IMR-90 (cell line): Measurements from ENCODE around the gene NWD2. TPM values are rescaled to one million over a fixed set of nuclear protein-coding genes. Genes with fewer than 3 reads are reported as not detected.

Experiments
- ATAC-seq: fragments of 200-7000 bp; cut with Tn5 transposase; 2 replicates; pipeline ENCODE4 v1.9.1; 2020; ENCODE audit warnings: low read depth, mild to moderate bottlenecking, moderate library complexity
- BruUV-seq: library from RNA; stranded (reverse); fragments of 400-500 nt; replicated peaks from 2 replicates; lab custom pipeline; 2021; lab: Mats Ljungman, UMichigan
- CTCF ChIA-PET: fragments of 300-600 bp; formaldehyde crosslinking; extraction: SDS; loops from one replicate; lab custom pipeline; 2021; ENCODE audit warnings: antibody characterized with exemption; lab: Yijun Ruan, JAX
- POLR2A ChIA-PET: fragments of 300-600 bp; sonication (Branson Sonifier 250); formaldehyde crosslinking; loops from one replicate; lab custom pipeline; 2022; ENCODE audit warnings: antibody characterized with exemption; ENCODE audit not compliant: unreplicated experiment; lab: Charles Lee
- DNase-seq: peaks from one replicate; pipeline ENCODE4 v3.0.0; 2013
- H2AFZ ChIP-seq: replicated peaks from 2 replicates; pipeline ENCODE3; 2013; ENCODE audit warnings: low read length, mild to moderate bottlenecking; ENCODE audit not compliant: poor library complexity
- H2AK5ac ChIP-seq: 2 replicates; pipeline ENCODE4 v1.6.1; 2013; ENCODE audit warnings: low read depth, low read length, inconsistent platforms
- H2AK9ac ChIP-seq: replicated peaks from 2 replicates; pipeline ENCODE3; 2013; ENCODE audit warnings: mild to moderate bottlenecking, low read depth, low read length, moderate library complexity; ENCODE audit not compliant: poor library complexity
- H2BK120ac ChIP-seq: 2 replicates; pipeline ENCODE4 v1.6.1; 2013; ENCODE audit warnings: low read depth, low read length, inconsistent platforms
- H2BK15ac ChIP-seq: 3 replicates; pipeline ENCODE4 v1.6.1; 2013; ENCODE audit warnings: low read depth, low read length, inconsistent platforms
- H2BK20ac ChIP-seq: 2 replicates; pipeline ENCODE4 v1.6.1; 2013; ENCODE audit warnings: low read depth, mild to moderate bottlenecking, inconsistent platforms, low read length, moderate library complexity
- H2BK5ac ChIP-seq: 2 replicates; pipeline ENCODE4 v1.6.1; 2013; ENCODE audit warnings: mild to moderate bottlenecking, low read depth, low read length, inconsistent platforms; ENCODE audit not compliant: poor library complexity, severe bottlenecking
- H3K14ac ChIP-seq: replicated peaks from 2 replicates; pipeline ENCODE4 v1.6.1; 2013; ENCODE audit warnings: low read depth, low read length, inconsistent platforms
- H3K18ac ChIP-seq: 2 replicates; pipeline ENCODE4 v1.6.1; 2013; ENCODE audit warnings: low read depth, low read length, control low read depth
- H3K23ac ChIP-seq: 2 replicates; pipeline ENCODE4 v1.6.1; 2013; ENCODE audit warnings: low read depth, low read length, inconsistent platforms
- H3K27ac ChIP-seq: 2 replicates; pipeline ENCODE4 v1.5.1; 2013; ENCODE audit warnings: mild to moderate bottlenecking, control low read depth, low read length; ENCODE audit not compliant: insufficient read depth
- H3K27me3 ChIP-seq: 2 replicates; pipeline ENCODE4 v1.6.1; 2013; ENCODE audit warnings: low read length; ENCODE audit not compliant: control insufficient read depth, insufficient read depth
- H3K36me3 ChIP-seq: 2 replicates; pipeline ENCODE4 v1.6.1; 2013; ENCODE audit warnings: low read length, mixed read lengths; ENCODE audit not compliant: control insufficient read depth, insufficient read depth
- H3K4ac ChIP-seq: 2 replicates; pipeline ENCODE4 v1.6.1; 2013; ENCODE audit warnings: low read depth, low read length, inconsistent platforms
- H3K4me1 ChIP-seq: 2 replicates; pipeline ENCODE4 v1.6.1; 2013; ENCODE audit warnings: low read length, mixed read lengths; ENCODE audit not compliant: control insufficient read depth, insufficient read depth
- H3K4me2 ChIP-seq: 2 replicates; pipeline ENCODE4 v1.6.1; 2013; ENCODE audit warnings: low read depth, mild to moderate bottlenecking, control low read depth, low read length, moderate library complexity
- H3K4me3 ChIP-seq: 2 replicates; pipeline ENCODE4 v1.5.1; 2013; ENCODE audit warnings: low read depth, mild to moderate bottlenecking, control low read depth, low read length, moderate library complexity; ENCODE audit not compliant: insufficient read depth
- H3K56ac ChIP-seq: 2 replicates; pipeline ENCODE4 v1.6.1; 2013; ENCODE audit warnings: low read length, inconsistent platforms; ENCODE audit not compliant: insufficient read depth; ENCODE audit errors: extremely low read depth
- H3K79me1 ChIP-seq, 2 experiments: 2 replicates each; pipeline ENCODE4 v1.6.1; 2013; ENCODE audit warnings: low read length in 2 of 2, inconsistent platforms in 1 of 2, low read depth in 1 of 2
- H3K9ac ChIP-seq: 2 replicates; pipeline ENCODE4 v1.6.1; 2013; ENCODE audit warnings: low read depth, low read length, control low read depth
- H3K9me1 ChIP-seq: 2 replicates; pipeline ENCODE4 v1.6.1; 2013; ENCODE audit warnings: low read length, inconsistent platforms; ENCODE audit not compliant: insufficient read depth
- H3K9me3 ChIP-seq: 2 replicates; pipeline ENCODE4 v1.6.1; 2013; ENCODE audit warnings: low read length; ENCODE audit not compliant: control insufficient read depth, insufficient read depth
- H4K20me1 ChIP-seq: 2 replicates; pipeline ENCODE4 v1.6.1; 2013; ENCODE audit warnings: low read length, inconsistent platforms; ENCODE audit not compliant: insufficient read depth
- H4K5ac ChIP-seq: 2 replicates; pipeline ENCODE4 v1.6.1; 2013; ENCODE audit warnings: mild to moderate bottlenecking, low read depth, low read length, control low read depth
- H4K8ac ChIP-seq, 2 experiments: 2 replicates each; pipeline ENCODE4 v1.6.1; 2013; ENCODE audit warnings: low read depth in 2 of 2, low read length in 2 of 2, control low read depth in 1 of 2, inconsistent platforms in 1 of 2
- H4K91ac ChIP-seq: 2 replicates; pipeline ENCODE4 v1.6.1; 2013; ENCODE audit warnings: low read depth, low read length, inconsistent platforms; ENCODE audit not compliant: insufficient read depth
- BHLHE40 ChIP-seq: fragments of 150-350 bp; IDR thresholded peaks from 2 replicates; pipeline ENCODE4 v1.6.1; 2016; ENCODE audit warnings: mild to moderate bottlenecking, low read depth, low read length
- CHD1 ChIP-seq: IDR thresholded peaks from 2 replicates; pipeline ENCODE4 v1.6.1; 2012; ENCODE audit warnings: low read depth, low read length, improper control_type of control experiment
- CTCF ChIP-seq: conservative IDR thresholded peaks from 2 replicates; pipeline ENCODE4 v1.5.1; 2012; ENCODE audit warnings: mild to moderate bottlenecking, low read depth, low read length, improper control_type of control experiment
- MAFK ChIP-seq: IDR thresholded peaks from 2 replicates; pipeline ENCODE4 v1.6.1; 2012; ENCODE audit warnings: low read depth, low read length, improper control_type of control experiment
- MAZ ChIP-seq: IDR thresholded peaks from 2 replicates; pipeline ENCODE4 v1.6.1; 2012; ENCODE audit warnings: low read depth, mild to moderate bottlenecking, low read length, improper control_type of control experiment, moderate library complexity, borderline replicate concordance
- MXI1 ChIP-seq: IDR thresholded peaks from 2 replicates; pipeline ENCODE4 v1.6.1; 2012; ENCODE audit warnings: low read depth, mild to moderate bottlenecking, low read length, moderate library complexity, borderline replicate concordance
- NFE2L2 ChIP-seq: fragments of 150-350 bp; IDR thresholded peaks from 2 replicates; pipeline ENCODE4 v1.6.1; 2016; ENCODE audit warnings: low read depth, mild to moderate bottlenecking, low read length
- POLR2A ChIP-seq: IDR thresholded peaks from 2 replicates; pipeline ENCODE4 v1.6.1; 2012; ENCODE audit warnings: mild to moderate bottlenecking, low read depth, low read length
- RAD21 ChIP-seq: IDR thresholded peaks from 2 replicates; pipeline ENCODE4 v1.6.1; 2012; ENCODE audit warnings: low read length, improper control_type of control experiment
- RFX5 ChIP-seq: IDR thresholded peaks from 2 replicates; pipeline ENCODE4 v1.8.0; 2012; ENCODE audit warnings: low read depth, mild to moderate bottlenecking, low read length, moderate library complexity
- SMC3 ChIP-seq: fragments of 150-350 bp; IDR thresholded peaks from 2 replicates; pipeline ENCODE4 v1.6.1; 2016; ENCODE audit warnings: low read depth, mild to moderate bottlenecking, antibody characterized with exemption, low read length, moderate library complexity
- WGBS, 2 experiments: methylation state at CpG; one replicate each; pipeline versions ENCODE4 v1.1.5 to v1.1.7; 2013; ENCODE audit warnings: missing lambda C conversion rate in 2 of 2; ENCODE audit not compliant: insufficient read length in 1 of 2; ENCODE audit errors: extremely low coverage in 2 of 2; 5-methylcytosine and 5-hydroxymethylcytosine counted together
- dilution Hi-C: fragments of 300-500 bp; cut with HindIII; formaldehyde crosslinking; loops from one replicate; pipeline ENCODE4 v1.14.3; 2018; ENCODE audit warnings: low sequenced_read_pairs; ENCODE audit not compliant: unreplicated experiment
- in situ Hi-C: fragments of 300-500 bp; cut with MboI; formaldehyde crosslinking; loops from 3 replicates; pipeline ENCODE4 v1.14.3; 2019; ENCODE audit warnings: low sequenced_read_pairs, inconsistent platforms, mixed read lengths
- intact Hi-C: fragments of 100-400 bp; cut with micrococcal nuclease; formaldehyde crosslinking; loops from 2 replicates; pipeline ENCODE4 v1.10.0; 2022
- polyA plus RNA-seq, 3 experiments: library from polyadenylated mRNA; depleted of rRNA; stranded (reverse); fragments of >200 nt; gene quantifications; 2 replicates each; pipeline ENCODE4 v1.2.3, GENCODE V29; 2012; ENCODE audit warnings: low replicate concordance in 1 of 3
- total RNA-seq: library from RNA; depleted of rRNA; stranded (reverse); fragments of >200 nt; gene quantifications from 2 replicates; pipeline ENCODE4 v1.2.3, GENCODE V29; 2012

NWD2 gene
- total and polyA plus RNA-seq, 2 of the 4 experiments (the other 2 are of a cell fraction), result not detected

GRCh38 chr4:37482236-37482913 is 237.8 kb downstream of the NWD2 start:
- H2AFZ ChIP-seq, result no peak overlapping the region
- no peaks in the 10 kb centered on the region for H3K79me1 ChIP-seq
- no CpG with 5 or more reads among the region's 1 CpG for WGBS, 2 experiments
- in situ Hi-C loops (no loop called here), intact Hi-C loops (no loop called here), dilution Hi-C loops (no loop called here)
- DNase-seq, result no peak
- no peaks in the 10 kb centered on the region for H3K4me1 ChIP-seq
- no peaks in the 10 kb centered on the region for H3K9me1 ChIP-seq
- no peak overlapping the region for H3K4me3 ChIP-seq
- H3K23ac ChIP-seq, result no peak overlapping the region
- no peak overlapping the region for H2BK15ac ChIP-seq
- no peaks in the 10 kb centered on the region for H4K20me1 ChIP-seq
- no peak overlapping the region for H4K5ac ChIP-seq
- H2BK5ac ChIP-seq, result no peak overlapping the region
- H3K14ac ChIP-seq, result no peak overlapping the region
- no peak overlapping the region for H3K4ac ChIP-seq
- H4K8ac ChIP-seq, result no peak overlapping the region
- no peak for ATAC-seq
- H3K9me3 ChIP-seq, result no peaks in the 10 kb centered on the region
- H2AK5ac ChIP-seq, result no peak overlapping the region
- H2AK9ac ChIP-seq, result no peak overlapping the region
- TF ChIP-seq POLR2A (no peak), NFE2L2 (no peak), BHLHE40 (no peak), RAD21 (no peak), SMC3 (no peak), MAZ (no peak), MXI1 (no peak), MAFK (no peak), RFX5 (no peak), CHD1 (no peak), CTCF (no peak)
- H4K91ac ChIP-seq, result no peak overlapping the region
- H3K18ac ChIP-seq, result no peak overlapping the region
- H3K27me3 ChIP-seq, result no peaks in the 10 kb centered on the region
- no peak overlapping the region for H3K27ac ChIP-seq
- ChIA-PET POLR2A (no interaction called here), CTCF (no interaction called here)
- no TSS peak for BruUV-seq
- H3K4me2 ChIP-seq, result no peak overlapping the region
- no peak overlapping the region for H3K9ac ChIP-seq
- H3K36me3 ChIP-seq, result no peaks in the 10 kb centered on the region
- H3K56ac ChIP-seq, result no peak overlapping the region
- no peak overlapping the region for H2BK120ac ChIP-seq
- H2BK20ac ChIP-seq, result no peak overlapping the region
